Measurements from ENCODE around the gene ZNF526.
"Not testable (repeated sequence)": the region's sequence is repeated elsewhere in the genome, so short reads cannot be mapped to it uniquely, and the experiment has no call there.

Gene ZNF526

DNA sequence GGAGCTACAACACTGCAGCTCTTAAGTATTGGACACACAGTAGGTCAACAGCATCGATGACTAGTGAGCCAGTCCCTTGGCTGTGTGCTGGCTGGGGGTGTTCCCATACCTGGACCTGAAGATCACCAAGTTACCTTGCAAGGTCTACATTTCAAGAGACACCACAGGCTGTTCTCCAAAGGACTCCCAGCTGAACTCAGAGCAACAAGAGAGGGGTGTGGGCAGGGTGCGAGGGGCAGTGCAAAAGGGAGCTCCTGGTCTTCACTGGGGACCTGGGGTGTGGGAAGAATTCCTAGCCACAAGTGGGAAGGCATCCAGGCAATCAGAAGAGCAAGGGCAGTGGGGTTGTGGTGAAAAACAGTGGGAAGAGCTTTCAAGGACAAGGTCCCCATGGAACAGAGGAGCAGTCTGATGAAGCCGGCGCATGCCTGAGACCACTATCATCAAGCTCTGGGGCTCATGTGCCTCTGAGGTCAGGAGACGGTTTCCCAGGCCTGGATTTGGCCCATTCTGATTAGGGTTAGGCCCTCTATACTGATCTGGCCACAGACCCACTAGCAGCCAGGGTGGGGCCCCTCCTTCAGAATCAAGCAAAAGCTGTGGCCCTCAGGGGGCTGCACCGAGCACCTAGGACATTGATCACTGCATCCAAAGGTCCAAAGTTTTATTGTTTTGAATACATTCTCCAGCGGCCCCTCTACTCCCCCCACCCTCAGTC is 27.0 kb downstream of the ZNF526 start:
- DNase-seq (ENCODE audit: low read depth) = no peak

DNA sequence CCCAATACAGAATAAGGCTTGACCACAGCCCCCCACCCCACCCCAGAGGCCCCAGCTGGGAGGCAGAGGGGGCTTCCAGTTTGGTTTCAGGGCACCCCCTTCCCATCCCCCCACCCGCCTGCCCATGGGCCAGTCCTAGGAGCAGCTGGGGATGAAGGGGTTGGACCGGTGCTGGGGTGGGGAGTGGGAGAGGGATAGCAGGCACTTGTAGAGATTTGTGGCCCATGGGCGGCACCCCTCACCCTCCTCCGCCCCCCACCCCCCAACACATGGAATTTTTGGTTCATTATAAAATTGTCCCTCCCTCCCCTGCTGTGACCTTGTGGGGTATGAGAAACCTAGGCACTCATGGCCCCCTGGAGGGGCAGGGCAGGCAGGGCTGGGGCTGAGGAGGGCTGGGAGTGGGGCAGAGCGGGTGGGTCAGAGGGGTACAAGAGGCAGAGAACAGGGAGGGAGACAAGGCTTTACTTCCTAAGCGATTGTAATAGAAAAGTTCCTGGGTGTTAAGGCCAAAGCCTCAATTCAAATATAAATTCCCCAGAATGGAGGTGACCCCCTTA is 27.6 kb downstream of the ZNF526 start:
- no peak for DNase-seq (ENCODE audit: low read depth)

DNA sequence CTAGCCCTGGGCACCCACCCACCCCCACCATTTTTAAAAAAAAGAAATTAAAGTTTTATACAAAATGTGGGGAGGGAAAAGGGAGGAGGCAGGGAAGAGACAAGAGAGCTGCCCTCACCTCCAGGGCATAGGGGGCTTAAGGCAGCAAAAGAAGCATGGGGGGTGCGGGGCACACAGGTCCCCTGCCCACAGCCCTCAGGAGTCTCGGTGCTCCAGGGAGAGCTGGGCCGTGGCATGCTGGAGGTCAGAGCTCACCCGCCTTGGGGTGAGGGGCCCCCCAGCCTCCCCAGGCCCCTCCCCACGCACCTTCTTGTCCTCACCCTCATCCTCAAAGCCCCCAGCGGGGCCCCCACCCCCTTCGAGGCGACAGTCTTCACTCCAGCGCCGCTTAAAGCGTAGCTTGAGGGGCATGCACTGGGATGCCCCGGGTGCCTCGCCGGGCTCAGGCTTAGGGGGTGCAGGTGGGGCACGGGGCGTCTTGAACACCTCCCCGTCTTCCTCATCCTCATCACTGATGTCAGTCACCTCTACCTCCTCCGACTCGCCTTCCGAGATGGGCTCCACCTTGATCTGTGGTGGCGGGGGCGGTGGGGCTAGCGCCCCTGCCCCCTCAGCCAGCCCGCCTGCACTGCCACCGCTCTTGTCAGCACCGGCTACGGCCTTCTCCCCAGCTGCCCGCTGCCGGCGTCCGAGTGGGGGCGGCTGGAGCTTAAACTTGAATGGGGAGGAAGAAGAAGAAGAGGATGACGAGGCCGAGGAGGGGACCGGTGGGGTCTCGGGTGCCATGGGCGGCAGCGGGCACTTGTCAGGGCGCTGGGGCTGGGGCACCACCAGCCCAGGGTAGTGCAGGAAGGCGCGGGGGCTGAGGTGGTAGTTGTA is 28.4 kb downstream of the ZNF526 start:
- DNase-seq (ENCODE audit: low read depth) = no peak

DNA sequence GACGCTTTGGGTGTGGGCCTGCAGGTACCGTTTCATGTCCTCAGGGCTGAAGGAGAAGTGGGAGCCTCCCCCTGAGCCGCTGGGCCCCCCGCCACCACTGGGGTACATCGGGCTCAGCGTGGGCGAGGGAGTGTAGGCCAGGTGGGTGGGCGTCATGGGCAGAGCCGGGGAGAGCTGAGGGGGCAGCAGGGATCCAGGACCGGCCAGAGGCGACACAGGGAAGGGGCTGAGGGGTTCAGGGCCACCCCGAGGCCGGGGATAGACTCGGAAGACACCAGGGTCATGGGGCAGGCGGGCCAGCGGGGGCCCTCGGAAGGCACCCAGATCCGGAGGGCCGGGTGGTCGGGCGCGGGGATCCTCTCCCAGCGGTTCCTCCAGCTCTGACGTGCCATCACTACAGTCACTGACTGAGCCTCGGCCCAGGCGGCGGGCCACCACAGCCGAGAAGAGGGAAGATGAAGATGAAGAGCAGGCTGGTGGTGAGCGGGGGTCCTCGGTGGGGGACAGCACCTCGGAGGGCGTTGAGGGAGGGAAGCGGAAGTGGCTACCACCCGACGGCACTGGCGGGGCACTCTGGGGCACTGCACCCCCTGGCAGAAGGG is 29.1 kb downstream of the ZNF526 start:
- no peak for DNase-seq (ENCODE audit: low read depth)

DNA sequence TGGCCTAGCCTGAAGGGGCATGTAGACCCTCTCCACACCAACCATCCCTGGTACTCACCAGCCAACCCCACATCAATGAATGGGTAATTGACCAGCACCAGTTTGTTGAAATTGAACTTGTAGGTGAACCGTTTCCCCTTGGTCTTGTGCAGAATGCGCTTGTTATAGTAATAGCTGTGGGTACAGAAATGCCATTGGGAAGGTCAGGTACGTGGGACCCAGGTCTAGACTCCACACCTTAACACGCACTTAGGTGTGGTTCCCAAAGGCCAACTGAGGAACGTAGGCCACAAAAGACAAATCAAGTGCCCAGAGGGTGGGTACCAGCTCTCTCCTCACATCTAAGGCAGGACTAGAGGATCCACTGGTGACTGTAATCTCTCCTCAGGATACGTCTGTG is 29.7 kb downstream of the ZNF526 start:
- DNase-seq (ENCODE audit: low read depth) = no peak

DNA sequence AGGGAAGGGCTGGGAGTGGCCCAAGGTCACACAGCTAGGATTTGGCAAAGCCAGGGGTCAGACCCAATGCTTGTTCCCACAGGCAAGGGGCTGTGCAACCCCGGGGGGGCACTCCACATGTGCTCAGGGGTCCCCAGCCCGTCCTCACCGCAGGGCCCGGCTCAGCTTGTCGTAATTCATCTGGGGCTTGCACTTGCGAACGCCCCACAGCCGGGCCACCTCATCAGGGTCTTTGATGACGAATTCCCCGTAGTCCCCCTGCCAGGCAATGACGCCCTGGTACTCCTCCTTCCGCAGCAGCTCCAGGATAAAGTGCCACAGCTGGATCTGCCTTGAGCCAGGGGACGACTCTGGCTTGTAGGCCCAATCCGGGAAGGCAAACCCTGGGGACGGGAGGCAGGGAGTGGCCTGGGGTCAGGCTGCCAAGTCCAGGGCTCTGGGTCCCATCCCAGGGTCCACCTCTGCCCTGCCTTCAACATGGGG is 30.1 kb downstream of the ZNF526 start:
- no peak for DNase-seq (ENCODE audit: low read depth)

DNA sequence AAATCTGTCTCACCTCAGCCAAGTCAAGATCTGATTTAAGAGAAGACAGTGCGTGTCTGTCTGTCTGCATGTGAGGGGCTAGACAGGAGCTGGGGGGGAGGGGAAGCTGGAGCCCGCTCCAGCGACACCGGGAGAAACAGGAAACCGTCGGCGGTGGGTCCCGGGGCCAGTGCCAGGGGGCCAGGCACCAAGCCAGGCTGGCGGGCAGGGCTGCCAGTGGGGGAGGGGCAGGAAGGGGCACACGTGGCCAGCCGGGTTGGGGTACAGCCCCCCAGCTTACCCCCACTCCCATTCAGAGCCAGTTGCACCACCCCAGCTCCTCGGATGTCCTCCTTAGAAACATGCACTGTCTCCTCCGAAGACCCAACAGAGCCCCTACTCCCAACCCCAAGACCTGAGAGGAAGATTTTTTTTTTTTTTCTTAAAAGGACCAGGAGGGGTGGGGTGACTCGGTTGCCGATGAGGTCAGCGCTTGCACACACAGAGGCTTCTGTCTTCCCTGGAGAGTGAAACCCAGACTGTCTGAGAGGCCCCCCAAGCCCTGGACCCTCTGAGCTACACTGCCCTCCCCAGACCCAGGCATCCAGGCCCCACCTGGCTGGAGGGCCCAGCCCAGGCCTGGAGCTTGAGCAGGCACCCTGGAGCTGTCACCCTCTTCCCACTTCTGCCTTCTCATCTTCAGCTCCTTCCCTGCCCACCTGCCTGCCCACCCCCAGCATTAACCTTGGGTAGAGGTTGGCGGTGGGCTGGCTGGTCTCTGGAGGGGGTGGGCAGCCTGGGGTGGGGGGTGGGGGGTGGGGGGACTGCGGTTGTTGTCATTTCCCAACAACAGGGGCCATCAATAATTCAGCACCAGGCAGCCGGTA is 30.8 kb downstream of the ZNF526 start:
- no peak for DNase-seq (ENCODE audit: low read depth)

DNA sequence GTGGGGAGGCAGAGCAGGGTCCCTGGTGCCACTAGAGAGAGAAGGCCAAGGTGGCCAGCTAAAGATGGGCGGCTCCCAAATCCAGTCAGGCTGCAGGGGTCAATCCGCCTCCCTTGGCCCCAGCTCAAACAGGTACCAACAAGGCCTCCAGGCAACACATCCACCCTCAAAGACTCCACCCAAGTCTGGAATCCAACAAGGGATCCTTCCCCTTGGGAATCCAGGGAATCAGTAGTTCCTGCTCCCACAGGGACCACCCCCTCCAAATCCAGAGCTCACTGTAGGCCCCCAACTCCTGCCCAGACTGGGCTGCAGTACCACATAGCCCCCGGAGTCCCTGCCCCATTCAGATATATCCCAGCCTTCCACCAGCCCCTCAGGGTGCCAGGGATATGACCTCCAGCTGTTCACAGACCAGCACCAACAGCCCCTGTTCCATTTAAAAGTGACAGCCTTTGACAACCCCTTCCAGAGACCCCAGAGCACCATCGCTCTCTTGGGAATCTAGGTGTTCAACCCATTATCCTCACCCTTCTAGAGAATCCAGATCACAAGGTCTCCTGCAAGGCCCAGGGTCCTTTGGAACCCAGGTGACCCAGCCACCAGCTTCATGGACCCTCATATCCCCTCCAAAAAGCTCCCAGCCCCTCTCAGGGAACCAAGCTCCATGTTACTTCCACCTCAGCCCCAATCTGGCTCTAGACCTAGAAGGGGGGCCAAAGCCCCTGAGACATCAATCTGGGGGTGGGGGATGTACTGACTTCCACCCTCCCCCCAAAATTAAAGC is 31.7 kb downstream of the ZNF526 start:
- no peak for DNase-seq (ENCODE audit: low read depth)

DNA sequence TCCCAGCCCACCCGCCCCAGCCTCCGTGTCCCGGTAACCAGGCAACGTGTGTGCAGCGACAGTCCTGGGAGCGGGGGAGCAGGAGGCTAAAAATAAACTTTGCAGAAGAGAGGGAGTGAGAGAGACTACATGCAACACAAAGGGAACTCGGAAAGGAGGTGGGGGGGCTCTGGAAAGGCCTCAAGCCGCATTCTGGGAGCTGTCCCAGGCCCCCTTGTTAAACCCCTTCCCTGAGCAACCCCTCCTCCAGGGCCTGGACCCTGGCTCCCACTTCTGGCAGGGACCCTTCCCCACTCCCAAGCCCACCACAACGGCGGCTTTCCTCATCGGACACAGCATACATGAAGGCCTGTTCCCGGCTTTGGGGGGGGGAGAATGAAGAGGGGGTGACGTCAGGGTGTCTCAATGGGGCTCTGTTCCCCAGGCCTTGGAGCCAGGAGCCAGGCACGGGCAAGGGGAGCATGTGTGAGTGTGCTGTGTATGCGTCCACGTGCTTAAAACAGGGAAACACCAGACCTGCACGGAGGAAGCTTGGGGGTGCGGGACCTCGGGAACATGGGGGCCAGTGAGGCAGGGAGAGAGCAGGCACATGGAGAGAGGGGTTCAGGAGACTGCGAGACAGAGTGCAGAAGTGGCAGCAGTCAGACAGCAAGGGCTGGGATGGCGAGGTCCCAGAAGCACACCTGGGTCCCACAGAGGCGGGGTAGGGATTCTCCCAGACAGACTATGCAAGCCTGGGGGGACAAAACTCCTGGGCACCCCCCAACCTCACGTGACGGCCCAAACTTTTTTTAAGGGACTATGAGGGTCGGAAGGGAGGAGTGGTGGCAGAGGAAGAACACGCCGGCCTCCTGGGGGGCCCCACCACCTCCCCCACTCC is 32.5 kb downstream of the ZNF526 start:
- no peak for DNase-seq (ENCODE audit: low read depth)

DNA sequence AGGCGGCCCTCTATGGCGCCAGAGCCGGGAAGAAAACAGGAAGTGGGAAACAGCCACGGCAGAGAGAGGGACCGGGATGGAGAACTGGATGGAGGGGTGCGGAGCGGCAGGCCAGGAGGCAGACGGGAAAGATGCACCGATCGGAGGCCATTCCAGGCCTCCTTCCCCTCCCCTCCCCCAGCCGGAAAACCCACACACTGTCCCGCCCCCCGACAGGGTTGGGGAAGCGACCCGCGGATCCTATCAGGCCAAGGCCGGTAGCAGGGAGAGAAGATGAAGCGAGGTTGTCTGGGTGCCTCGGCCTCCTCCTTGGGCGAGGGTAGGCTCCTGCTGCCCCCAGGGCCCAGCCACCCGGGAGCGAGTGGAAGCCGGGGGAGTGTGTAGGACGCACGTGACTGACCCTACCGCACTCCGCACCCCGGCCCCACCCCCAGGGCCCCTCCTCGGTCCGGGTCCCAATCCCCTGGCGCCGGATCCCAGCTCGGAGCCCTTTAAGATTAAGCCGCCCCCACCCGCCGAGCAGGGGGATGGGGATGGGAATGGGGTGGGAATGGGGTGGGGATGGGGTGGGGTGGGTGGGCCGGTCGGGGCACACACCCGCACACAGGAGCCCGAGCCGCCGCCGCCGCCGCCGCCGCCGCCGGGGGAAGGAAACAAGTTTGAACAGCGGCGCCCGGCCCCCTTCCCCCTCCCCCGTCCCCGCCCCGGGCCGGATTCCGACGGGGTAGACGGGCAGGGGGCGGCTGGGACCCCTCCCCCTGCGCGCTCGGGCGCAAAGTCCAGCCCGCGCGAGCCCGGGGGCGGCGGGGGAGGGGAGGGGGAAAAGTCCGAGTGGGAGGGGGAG is 33.4 kb downstream of the ZNF526 start:
- peak; percentile 51 for DNase-seq (ENCODE audit: low read depth)

DNA sequence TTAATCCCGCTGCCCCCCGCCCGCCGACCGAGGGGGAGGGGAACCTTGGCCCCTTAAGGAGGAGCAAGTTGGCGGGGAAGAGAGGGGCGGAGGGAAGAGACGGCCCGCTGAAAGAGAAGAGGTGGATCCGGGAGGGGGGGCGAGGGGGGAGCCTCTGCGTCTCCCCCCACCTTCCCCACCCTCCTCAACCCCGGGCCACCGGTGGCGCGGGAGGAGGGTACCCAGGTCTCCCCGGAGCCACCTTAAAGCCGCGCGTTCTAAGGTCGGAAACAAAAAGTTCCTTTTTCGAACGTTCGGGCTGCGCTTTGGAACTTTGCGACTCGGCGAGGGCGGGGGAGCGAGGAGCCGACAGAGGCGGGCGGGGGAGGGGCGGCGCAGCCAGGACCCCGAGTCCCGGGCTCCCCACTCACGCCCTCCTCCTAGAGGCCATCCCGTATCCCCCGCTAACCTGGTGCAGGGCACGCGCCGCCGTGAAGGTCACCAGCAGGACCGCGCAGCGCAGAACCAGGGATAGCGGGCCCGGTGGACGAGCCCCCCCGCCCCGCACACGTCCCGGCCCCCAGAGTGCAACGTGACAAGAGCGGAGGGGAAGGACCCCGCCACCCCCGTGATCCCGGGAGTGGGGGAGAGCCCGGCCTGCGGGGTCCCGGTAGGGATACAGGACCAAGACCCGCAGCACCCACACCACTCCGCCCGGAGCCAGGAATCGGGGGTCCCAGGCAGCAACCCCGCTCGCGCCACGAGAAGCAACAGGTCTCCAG is 34.2 kb downstream of the ZNF526 start:
- DNase-seq (ENCODE audit: low read depth) = peak; percentile 72

DNA sequence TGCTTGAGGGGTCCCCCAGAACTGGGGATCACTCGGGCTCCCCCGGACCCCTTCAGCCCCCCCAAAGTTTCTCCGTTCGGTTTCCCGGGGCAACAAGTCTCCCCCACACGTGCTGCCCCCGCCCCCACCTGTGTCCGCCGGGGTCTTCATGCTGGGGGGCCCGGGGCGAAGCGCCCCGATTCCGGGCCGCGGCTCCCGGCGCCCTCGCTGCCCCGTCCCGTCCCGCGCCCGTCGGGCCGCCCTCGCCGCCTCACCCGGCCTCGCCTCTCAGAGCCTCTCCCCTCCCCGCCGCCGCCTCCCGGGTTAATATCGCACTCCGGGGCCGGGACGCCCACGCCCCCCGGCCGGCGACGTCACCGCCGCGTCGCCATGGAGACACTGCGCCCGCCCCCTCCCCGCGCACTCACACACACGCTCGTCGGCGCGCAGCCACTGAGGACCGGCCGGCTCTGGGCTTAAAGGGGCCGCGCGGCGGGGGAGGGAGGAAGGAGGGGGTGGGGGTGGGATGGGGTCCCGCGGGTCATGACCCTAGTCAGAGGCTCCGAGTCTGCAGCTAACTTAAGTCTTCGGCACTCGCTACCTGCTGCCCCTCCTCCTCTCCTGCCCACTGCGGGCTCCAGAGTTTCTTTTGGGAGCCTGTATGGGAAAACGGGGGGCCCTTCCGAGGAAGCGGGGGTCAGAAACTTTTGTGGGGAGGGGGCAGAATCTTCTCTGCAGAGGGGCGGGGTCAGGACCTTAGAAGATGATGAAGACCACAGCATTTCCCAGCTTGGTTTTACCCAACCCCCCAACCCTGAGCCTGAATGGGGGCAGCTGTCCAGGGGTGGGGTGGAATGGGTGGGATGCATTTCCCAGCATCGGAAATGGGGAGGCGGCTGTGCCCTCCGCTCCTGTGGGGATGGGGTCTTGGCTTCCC is 35.0 kb downstream of the ZNF526 start, which contains the start of gene ERF:
Gene ERF, minus strand, starts transcription at position 279 of the 916 bp plus-strand sequence. Its CDS starts 129 bp downstream, at position 150.
- peak; percentile 91 for DNase-seq (ENCODE audit: low read depth)

DNA sequence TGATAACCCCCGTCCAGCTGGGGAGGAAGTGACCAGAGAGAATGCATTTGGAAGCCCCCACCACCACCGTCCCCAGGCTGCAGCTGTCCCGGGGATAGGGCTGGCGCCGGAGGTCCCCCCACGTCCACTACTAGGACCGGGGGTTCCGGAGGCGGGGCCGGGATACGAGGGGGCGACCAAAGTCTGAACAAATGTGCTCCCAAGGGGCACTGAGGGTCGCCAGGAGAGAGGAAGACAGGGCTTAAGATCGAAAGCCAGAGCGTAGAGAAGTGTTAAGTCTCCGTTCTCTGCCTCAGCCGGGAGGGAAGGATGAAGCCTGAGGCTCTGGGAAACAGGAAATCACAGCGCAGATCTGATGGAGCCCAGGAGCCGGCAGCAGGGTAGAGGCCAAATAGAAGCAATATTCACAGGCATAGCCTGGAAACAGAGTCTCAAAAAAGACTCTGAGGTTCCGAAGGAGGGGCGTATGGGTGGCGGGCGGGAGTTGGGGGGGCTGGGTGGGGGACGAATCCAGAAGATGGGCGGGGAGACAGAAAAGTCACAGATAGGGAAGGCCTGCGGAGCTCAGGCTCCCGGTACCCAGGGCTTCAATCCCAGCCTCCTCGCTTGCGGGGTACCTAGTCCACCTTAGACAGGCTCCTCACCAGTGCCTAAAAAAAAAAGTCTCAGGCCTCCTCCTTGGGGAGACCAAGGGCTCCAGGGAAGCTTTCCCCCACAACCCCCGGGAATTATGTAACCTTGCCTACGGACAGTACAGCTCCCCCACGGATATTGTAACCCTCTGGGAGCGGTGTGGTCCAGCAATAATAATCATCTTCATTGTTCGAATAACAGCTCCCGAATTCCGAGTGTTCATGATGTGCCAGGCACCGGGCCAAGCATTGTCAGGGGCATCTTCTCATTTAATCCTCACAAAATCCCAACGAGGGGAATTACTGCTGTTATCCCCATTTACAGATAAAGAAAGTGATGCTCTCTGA is 35.9 kb downstream of the ZNF526 start:
- DNase-seq (ENCODE audit: low read depth) = no peak

DNA sequence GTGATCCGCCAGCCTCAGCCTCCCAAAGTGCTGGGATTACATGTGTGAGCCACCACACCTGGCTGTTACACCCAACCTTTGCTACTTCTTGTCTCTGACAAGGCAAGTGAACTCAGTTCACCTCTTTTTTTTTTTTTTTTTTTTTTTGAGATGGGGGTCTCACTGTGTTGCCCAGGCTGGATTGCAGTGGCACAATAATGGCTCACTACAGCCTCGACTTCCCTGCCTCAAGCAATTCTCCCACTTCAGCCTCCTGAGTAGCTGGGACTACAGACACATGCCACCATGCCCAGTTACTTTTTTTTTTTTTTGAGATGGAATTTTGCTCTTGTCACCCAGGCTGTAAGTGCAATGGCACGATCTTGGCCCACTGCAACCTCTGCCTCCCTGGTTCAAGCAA is 37.7 kb downstream of the ZNF526 start:
- DNase-seq (ENCODE audit: low read depth) = not testable (repeated sequence)

DNA sequence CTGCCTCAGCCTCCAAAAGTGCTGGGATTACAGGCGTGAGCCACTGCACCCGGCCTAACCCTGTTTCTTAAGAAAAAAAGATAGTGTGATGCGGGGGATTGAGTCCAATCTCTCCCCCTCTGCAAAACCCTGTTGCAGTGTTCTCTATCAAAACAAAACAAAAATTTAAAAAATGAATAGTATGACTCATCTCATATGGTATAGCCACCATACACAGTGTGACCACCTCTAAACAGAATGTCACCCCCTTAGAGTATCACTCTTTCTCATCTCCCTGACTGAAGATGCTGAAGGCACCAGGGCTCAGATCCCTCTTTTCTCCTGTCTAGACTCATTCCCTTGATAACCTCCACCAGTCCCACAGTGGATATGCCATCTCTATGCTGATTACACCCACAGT is 41.7 kb downstream of the ZNF526 start:
- no peak for DNase-seq (ENCODE audit: low read depth)

DNA sequence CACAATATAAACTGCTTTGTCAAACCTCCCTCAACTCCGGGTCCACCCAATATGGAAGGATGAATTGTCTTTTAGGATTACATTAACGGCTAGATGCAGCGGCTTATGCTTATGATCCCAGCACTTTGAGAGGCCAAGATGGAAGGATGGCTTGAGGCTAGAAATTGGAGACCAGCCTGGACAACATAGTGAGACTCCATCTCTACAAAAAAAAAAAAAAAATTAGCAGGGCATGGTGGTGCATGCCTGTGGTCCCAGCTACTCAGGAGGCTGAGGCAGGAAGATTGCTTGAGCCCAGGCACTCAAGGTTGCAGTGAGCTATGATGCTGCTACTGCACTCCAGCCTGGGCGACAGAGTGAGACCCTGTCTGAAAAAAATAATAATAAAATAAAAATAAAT is 46.0 kb downstream of the ZNF526 start:
- not testable (repeated sequence) for DNase-seq (ENCODE audit: low read depth)
